ENCODE measurements around the gene ARID1B. TPM values are rescaled to one million over a fixed set of nuclear protein-coding genes. Genes with fewer than 3 reads are reported as not detected.
"Not testable (repeated sequence)": the region's sequence is repeated elsewhere in the genome, so short reads cannot be mapped to it uniquely, and the experiment has no call there.

Gene ARID1B
- total RNA-seq, 1 donor from 2014 or later: 49.2 TPM

- no peak for DNase-seq
- intact Hi-C loops (cut with DNase I): no loop called here
- peak; percentile 25 for ATAC-seq (ENCODE audit: poor library complexity)
Observed at GRCh38 chr6:156980515-156980914, 203.3 kb downstream of the ARID1B start.

GRCh38 chr6:156980948-156981347, 203.8 kb downstream of the ARID1B start:
- intact Hi-C loops (cut with DNase I): no loop called here
- DNase-seq: no peak
- ATAC-seq (ENCODE audit: poor library complexity): no peak

- intact Hi-C loops (cut with DNase I): no loop called here
- ATAC-seq (ENCODE audit: poor library complexity) (no peak), DNase-seq (no peak)
Observed at GRCh38 chr6:156982168-156982567, 205.0 kb downstream of the ARID1B start.

DNA sequence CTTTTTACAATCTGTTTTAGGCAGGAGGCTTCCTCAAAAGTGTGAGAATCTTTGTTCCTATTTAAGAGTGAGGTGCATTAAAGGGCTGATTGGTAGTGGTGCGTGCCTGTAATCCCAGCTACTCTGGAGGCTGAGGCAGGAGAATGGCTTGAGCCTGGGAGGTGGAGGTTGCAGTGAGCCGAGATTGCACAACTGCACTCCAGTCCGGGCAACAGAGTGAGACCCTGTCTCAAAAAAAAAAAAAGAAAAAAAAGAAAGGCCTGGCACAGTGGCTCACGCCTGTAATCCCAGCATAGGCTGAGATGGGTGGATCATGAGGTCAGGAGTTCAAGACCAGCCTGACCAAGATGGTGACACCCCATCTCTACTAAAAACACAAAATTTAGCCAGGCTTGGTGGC, 205.7 kb downstream of the ARID1B start:
- intact Hi-C loops (cut with DNase I); ATAC-seq (ENCODE audit: poor library complexity); DNase-seq: not testable (repeated sequence)

DNA sequence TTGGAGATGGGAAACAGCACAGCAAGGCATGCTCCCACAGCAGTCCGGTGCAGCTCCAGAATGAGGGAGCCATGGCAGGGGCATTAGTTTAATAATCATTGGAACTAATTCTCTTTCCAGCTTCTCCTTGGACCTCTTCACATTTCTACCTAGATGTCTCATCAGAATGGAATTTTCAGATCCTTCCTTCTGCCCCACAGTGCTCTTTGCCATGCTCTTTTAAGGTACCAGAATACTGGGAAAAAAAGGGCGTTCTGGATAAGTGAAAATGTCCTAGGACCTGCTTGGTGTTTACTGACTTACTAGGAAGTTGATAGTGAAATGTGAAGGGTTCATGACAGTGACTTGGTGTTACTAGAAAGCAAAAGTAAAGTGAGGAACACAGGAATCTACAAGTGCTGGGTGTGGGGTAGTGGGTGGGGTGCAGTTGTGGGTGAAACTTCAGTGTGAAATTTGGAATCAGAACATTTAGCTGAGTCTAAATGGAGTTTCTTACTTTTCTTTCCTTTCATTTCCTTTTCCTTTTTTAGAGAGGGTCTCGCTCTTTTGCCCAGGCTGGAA, 207.1 kb downstream of the ARID1B start:
- DNase-seq (no peak), ATAC-seq (ENCODE audit: poor library complexity) (no peak)
- intact Hi-C loops (cut with DNase I): no loop called here

DNA sequence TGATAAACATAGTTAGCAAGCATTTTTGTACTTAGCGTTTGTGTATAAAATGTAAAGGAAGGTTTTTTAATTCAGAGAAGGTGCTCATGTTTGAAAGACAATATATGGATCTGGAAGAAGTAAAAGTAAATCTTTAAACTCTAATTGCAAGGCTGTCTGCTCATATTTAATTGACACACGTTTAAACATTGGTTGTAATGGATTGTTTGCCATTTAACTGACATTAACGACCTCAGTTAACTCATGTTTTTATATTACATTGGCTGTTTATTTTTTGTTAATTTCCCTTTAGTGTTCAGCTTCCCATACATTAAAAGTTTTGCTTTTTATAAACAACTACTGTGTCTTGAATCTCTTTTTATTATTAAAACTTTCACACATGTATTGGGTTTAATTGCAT, 208.1 kb downstream of the ARID1B start:
- no peak for ATAC-seq (ENCODE audit: poor library complexity)
- DNase-seq: no peak
- intact Hi-C loops (cut with DNase I): no loop called here

- ATAC-seq (ENCODE audit: poor library complexity): no peak
- no peak for DNase-seq
Observed at GRCh38 chr6:156988276-156989158, 211.3 kb downstream of the ARID1B start.

GRCh38 chr6:156989159-156989806, 212.1 kb downstream of the ARID1B start:
- DNase-seq (no peak), ATAC-seq (ENCODE audit: poor library complexity) (no peak)
- intact Hi-C loops (cut with DNase I): no loop called here

More at GRCh38 chr6:156988276-156989158, 211.3 kb downstream of the ARID1B start:
- intact Hi-C loops (cut with DNase I): no loop called here

DNA sequence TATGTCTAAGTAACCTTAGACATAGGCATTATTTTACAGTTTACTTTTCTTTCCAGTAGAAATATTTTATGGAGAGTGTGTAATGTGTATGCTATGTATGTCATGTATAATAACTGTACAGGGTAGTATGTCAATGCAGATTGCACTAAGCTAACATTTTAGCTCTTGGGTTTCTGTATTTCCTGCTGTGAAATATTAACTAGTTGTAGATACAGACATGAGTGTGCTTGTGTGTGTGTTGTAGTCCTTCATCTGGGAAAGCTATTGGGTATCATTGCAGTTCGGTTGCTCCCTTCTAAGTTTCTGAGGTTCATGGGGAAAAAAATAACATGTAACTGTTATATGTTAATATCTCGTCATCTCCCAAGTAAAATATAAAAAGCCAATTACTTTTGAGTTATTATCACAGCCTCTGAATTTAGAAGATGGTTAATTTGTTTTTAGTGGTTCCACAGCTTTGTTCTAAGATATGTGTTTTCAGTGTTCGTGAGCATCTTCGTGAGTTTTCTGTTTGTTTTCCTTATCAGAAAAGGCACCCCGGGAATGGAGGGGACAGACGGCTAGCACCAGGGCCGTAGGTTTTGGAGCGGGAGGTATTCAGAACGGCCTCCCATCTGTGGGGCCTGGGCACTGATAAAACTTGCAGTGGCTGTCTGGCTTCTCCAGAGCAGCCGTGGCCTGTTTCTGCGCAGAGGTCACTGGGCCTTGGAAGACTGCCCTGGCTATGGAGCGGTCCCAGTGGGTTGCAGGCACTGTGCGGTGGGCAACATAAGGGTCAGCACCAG, 215.0 kb downstream of the ARID1B start:
- DNase-seq (peak; percentile 60), ATAC-seq (ENCODE audit: poor library complexity) (peak; percentile 68)
- intact Hi-C loops (cut with DNase I): no loop called here

GRCh38 chr6:156993713-156994112, 216.5 kb downstream of the ARID1B start:
- no peak for DNase-seq
- ATAC-seq (ENCODE audit: poor library complexity): no peak
- intact Hi-C loops (cut with DNase I): no loop called here

GRCh38 chr6:156994215-156995076, 217.3 kb downstream of the ARID1B start:
- DNase-seq (no peak), ATAC-seq (ENCODE audit: poor library complexity) (peak; percentile 74)
- intact Hi-C loops (cut with DNase I): no loop called here

- peak; percentile 10 for ATAC-seq (ENCODE audit: poor library complexity)
- no peak for DNase-seq
- intact Hi-C loops (cut with DNase I): no loop called here
Observed at GRCh38 chr6:156995502-156995901, 218.3 kb downstream of the ARID1B start.

DNA sequence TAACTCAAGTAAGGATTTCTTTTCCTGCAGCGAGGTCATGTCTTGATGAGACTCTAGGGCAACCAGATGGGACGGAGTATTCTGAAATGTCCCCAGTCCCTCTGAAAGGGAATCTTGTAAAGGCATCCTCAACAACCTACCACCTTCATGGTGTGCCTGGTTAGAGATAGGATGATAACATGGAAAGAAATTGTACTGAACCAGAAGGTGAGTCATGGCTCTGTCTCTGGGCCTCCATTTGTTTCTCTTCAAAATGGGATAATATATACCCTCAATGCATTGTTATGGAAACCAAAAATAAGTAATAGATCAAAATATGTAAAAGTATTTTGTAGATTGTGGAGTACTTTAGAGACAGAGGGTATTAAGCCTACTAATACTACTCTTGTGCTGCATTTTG, 219.1 kb downstream of the ARID1B start:
- ATAC-seq (ENCODE audit: poor library complexity) (no peak), DNase-seq (no peak)
- intact Hi-C loops (cut with DNase I): no loop called here

- DNase-seq (no peak), ATAC-seq (ENCODE audit: poor library complexity) (no peak)
- intact Hi-C loops (cut with DNase I): no loop called here
Observed at GRCh38 chr6:156998794-156999330, 221.7 kb downstream of the ARID1B start.

DNA sequence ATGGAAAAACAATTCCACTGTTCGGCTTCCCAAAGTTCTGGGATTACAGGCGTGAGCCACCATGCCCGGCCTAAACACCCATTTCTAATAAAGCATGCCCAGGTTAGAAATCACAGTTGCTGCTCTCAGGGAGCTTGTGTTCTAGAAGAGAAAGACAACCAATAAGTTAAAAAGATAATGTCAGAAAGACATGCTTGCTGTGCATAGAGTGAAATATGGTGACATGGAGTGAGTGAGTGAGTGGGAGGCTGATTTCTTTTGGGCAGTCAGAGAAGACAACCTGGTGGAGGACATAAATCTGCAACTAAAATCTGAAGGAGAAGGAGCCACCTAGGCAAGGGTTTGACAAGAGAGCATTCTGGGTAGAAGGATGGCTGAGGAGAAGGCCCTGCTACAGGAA, 222.6 kb downstream of the ARID1B start:
- intact Hi-C loops (cut with DNase I): no loop called here
- DNase-seq (no peak), ATAC-seq (ENCODE audit: poor library complexity) (no peak)

- ATAC-seq (ENCODE audit: poor library complexity): no peak
- no peak for DNase-seq
- intact Hi-C loops (cut with DNase I): no loop called here
Observed at GRCh38 chr6:157001716-157002115, 224.5 kb downstream of the ARID1B start.

- DNase-seq (no peak), ATAC-seq (ENCODE audit: poor library complexity) (no peak)
- intact Hi-C loops (cut with DNase I): no loop called here
Observed at GRCh38 chr6:157002774-157003173, 225.6 kb downstream of the ARID1B start.

GRCh38 chr6:157005940-157006339, 228.8 kb downstream of the ARID1B start:
- no peak for ATAC-seq (ENCODE audit: poor library complexity)
- intact Hi-C loops (cut with DNase I): no loop called here

More at GRCh38 chr6:157005940-157006339, 228.8 kb downstream of the ARID1B start:
- DNase-seq: no peak

All from Right ventricle myocardium superior (tissue), 1 donor.